ENCODE measurements around the gene GPC6. TPM values are rescaled to one million over a fixed set of nuclear protein-coding genes. Genes with fewer than 3 reads are reported as not detected.

Gene GPC6
- total RNA-seq, 2 experiments from 2014 or later: not detected

DNA sequence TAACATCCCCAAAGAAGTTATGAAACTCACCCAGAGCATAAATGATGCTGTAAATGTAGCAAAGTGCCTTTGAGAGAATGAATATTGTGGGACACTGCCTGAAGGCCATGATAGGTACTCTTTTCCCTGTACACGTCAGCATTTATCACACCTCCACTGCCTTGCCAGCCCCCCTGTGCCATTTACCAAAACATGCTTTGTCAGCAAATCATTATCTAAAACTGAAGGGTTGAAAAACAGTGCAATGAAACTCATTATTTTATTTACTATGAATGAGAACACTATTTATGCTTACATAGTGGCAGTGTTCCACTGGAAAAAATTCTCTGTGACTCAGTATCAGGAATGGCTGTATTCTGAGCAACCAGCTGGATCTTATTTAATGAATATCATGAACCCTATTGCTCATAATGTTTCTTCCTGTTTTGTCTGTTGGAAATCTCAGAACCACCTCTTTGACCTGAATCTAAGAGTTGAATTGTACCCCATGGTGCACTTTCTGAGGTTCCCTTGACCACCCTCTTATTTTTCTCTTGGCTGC is 688.7 kb downstream of the GPC6 start:
- no peaks in the 10 kb centered on the region for H3K9me2 ChIP-seq (ENCODE audit: insufficient read depth, low read length)
- no peaks in the 10 kb centered on the region for H3K9me3 ChIP-seq (ENCODE audit: low read length)
- DNase-seq (ENCODE audit: low spot score): no peak
- H3K79me2 ChIP-seq (ENCODE audit: insufficient read depth, low read depth, low read length): no peaks in the 10 kb centered on the region
- no peak for TF ChIP-seq EZH2phosphoT487 (IDR thresholded peaks at IDR 0.05; ENCODE audit: borderline replicate concordance, low read depth, low read length)
- TF ChIP-seq, protein P1, sequence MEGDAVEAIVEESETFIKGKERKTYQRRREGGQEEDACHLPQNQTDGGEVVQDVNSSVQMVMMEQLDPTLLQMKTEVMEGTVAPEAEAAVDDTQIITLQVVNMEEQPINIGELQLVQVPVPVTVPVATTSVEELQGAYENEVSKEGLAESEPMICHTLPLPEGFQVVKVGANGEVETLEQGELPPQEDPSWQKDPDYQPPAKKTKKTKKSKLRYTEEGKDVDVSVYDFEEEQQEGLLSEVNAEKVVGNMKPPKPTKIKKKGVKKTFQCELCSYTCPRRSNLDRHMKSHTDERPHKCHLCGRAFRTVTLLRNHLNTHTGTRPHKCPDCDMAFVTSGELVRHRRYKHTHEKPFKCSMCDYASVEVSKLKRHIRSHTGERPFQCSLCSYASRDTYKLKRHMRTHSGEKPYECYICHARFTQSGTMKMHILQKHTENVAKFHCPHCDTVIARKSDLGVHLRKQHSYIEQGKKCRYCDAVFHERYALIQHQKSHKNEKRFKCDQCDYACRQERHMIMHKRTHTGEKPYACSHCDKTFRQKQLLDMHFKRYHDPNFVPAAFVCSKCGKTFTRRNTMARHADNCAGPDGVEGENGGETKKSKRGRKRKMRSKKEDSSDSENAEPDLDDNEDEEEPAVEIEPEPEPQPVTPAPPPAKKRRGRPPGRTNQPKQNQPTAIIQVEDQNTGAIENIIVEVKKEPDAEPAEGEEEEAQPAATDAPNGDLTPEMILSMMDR (conservative IDR thresholded peaks at IDR 0.05; ENCODE audit: low read length): no peak
- POLR2A ChIA-PET: no interaction called here
- no peak overlapping the region for H3K4me2 ChIP-seq (ENCODE audit: low read length)
- CTCF ChIA-PET (ENCODE audit: unreplicated experiment): no interaction called here
- no peaks in the 10 kb centered on the region for H3K4me1 ChIP-seq (ENCODE audit: insufficient read depth, low read length, poor library complexity, severe bottlenecking)
- H3K4me3 ChIP-seq (ENCODE audit: low read depth, low read length, poor library complexity, severe bottlenecking): no peak overlapping the region
- no TSS peak for BruUV-seq (replicated peaks)
- H3K27ac ChIP-seq (ENCODE audit: low read depth, low read length, poor library complexity, severe bottlenecking): no peak overlapping the region
- H4K20me1 ChIP-seq (ENCODE audit: insufficient read depth, low read length): no peaks in the 10 kb centered on the region
- H3K36me3 ChIP-seq (ENCODE audit: insufficient read depth, low read length): no peaks in the 10 kb centered on the region
- intact Hi-C loops (cut with micrococcal nuclease; ENCODE audit: unreplicated experiment): no loop called here
- H2AFZ ChIP-seq (ENCODE audit: low read length): no peak overlapping the region

DNA sequence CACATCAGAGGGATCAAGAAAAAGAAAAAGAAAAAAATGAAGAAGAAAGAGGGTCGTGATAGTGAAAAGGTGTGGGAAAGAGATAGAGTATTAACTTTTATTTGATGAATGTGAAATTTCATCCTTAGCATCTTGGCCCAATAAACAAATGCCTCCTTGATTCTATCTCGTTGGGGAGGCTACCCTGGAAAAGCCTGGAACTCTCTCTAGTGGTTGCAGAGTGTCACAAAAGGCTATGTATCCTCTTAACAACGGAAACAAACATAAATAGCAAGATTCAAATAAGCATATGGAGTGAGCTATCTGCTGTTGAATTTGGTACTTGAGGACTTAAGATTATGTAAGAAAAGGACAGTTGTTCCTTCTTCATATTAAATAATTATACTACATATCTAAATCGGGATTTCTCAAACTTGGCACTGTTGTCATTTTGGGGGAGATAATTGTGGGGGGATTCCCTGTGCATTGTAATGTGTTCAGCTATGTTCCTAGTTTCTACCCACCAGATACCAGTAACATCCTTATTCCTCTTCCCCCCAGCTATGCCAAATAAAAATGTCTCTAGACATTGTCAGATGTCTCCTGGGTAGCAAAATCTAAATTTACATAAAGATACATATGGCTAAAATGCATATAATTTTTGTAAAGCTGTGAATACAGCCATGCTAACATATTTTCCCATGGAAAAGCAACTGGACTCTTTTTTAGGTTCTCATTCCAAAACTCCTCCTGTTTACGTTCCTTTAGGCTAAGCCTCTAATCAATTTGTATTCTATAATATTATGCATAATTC is 695.7 kb downstream of the GPC6 start:
- no peaks in the 10 kb centered on the region for H3K36me3 ChIP-seq (ENCODE audit: insufficient read depth, low read length)
- H3K27ac ChIP-seq (ENCODE audit: low read depth, low read length, poor library complexity, severe bottlenecking): no peak overlapping the region
- H4K20me1 ChIP-seq (ENCODE audit: insufficient read depth, low read length): no peaks in the 10 kb centered on the region
- TF ChIP-seq EZH2phosphoT487 (IDR thresholded peaks at IDR 0.05; ENCODE audit: borderline replicate concordance, low read depth, low read length): no peak
- TF ChIP-seq, protein P1 (conservative IDR thresholded peaks at IDR 0.05; ENCODE audit: low read length): no peak
- BruUV-seq (replicated peaks): no TSS peak
- CTCF ChIA-PET (ENCODE audit: unreplicated experiment): no interaction called here
- DNase-seq (ENCODE audit: low spot score): no peak
- POLR2A ChIA-PET: no interaction called here
- H3K4me1 ChIP-seq (ENCODE audit: insufficient read depth, low read length, poor library complexity, severe bottlenecking): no peaks in the 10 kb centered on the region
- intact Hi-C loops (cut with micrococcal nuclease; ENCODE audit: unreplicated experiment): no loop called here
- H2AFZ ChIP-seq (ENCODE audit: low read length): no peak overlapping the region
- H3K4me3 ChIP-seq (ENCODE audit: low read depth, low read length, poor library complexity, severe bottlenecking): no peak overlapping the region
- H3K4me2 ChIP-seq (ENCODE audit: low read length): no peak overlapping the region
- no peaks in the 10 kb centered on the region for H3K79me2 ChIP-seq (ENCODE audit: insufficient read depth, low read depth, low read length)
- H3K9me2 ChIP-seq (ENCODE audit: insufficient read depth, low read length): no peaks in the 10 kb centered on the region
- no peaks in the 10 kb centered on the region for H3K9me3 ChIP-seq (ENCODE audit: low read length)

- Histone ChIP-seq H3K4me2 (ENCODE audit: low read length) (no peak overlapping the region), H3K4me3 (ENCODE audit: low read depth, low read length, poor library complexity, severe bottlenecking) (no peak overlapping the region), H3K9me3 (ENCODE audit: low read length) (no peaks in the 10 kb centered on the region), H3K4me1 (ENCODE audit: insufficient read depth, low read length, poor library complexity, severe bottlenecking) (no peaks in the 10 kb centered on the region), H3K27ac (ENCODE audit: low read depth, low read length, poor library complexity, severe bottlenecking) (no peak overlapping the region), H2AFZ (ENCODE audit: low read length) (no peak overlapping the region), H4K20me1 (ENCODE audit: insufficient read depth, low read length) (no peaks in the 10 kb centered on the region), H3K79me2 (ENCODE audit: insufficient read depth, low read depth, low read length) (no peaks in the 10 kb centered on the region), H3K9me2 (ENCODE audit: insufficient read depth, low read length) (no peaks in the 10 kb centered on the region), H3K36me3 (ENCODE audit: insufficient read depth, low read length) (no peaks in the 10 kb centered on the region)
- POLR2A ChIA-PET: no interaction called here
- BruUV-seq (replicated peaks): no TSS peak
- no peak for TF ChIP-seq EZH2phosphoT487 (IDR thresholded peaks at IDR 0.05; ENCODE audit: borderline replicate concordance, low read depth, low read length)
- TF ChIP-seq, protein P1 (conservative IDR thresholded peaks at IDR 0.05; ENCODE audit: low read length): no peak
- no peak for DNase-seq (ENCODE audit: low spot score)
- CTCF ChIA-PET (ENCODE audit: unreplicated experiment): no interaction called here
- intact Hi-C loops (cut with micrococcal nuclease; ENCODE audit: unreplicated experiment): no loop called here
Measured at GRCh38 chr13:93925990-93926389, 699.4 kb downstream of the GPC6 start.

Measured in OCI-LY7 (cell line).